Measurements from ENCODE around the gene F9.
A peak's percentile ranks its signal among the peaks of the same experiment; 100 is the strongest.

Gene F9

DNA sequence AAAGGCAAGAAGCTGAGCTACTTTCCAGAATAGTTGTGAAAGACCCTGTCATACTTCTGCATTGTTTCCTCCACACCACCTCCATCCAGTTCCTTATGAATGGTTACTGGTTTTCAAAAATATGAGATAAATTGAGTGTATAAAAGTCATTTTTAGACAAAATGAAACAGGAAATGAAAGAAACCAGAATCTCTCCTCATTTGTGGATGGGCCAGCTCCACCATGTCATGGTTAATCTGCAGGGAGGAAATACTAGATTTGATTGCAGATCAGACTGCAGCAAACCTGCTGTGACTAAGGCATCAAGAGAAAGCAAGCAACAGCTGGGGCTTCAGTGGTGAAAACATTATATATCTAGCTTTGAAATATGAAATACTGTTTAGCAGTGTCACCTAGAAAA lies 23.8 kb downstream of the F9 start:
- CTCF ChIA-PET = no interaction called here
- no peak for TF ChIP-seq CTCF (IDR thresholded peaks at IDR 0.05; ENCODE audit: control extremely low read depth, extremely low read depth, low read depth, missing control alignments)
- POLR2A ChIA-PET = no interaction called here
- peak; percentile 13 for DNase-seq (ENCODE audit: extremely low spot score)

- ChIA-PET POLR2A (no interaction called here), CTCF (no interaction called here)
- DNase-seq (ENCODE audit: extremely low spot score) = no peak
- no peak for TF ChIP-seq CTCF (IDR thresholded peaks at IDR 0.05; ENCODE audit: control extremely low read depth, extremely low read depth, low read depth, missing control alignments)
Measured at GRCh38 chrX:139554991-139555675, 24.6 kb downstream of the F9 start.

GRCh38 chrX:139559383-139560042 lies 29.0 kb downstream of the F9 start:
- peak; percentile 38 for TF ChIP-seq CTCF (IDR thresholded peaks at IDR 0.05; ENCODE audit: control extremely low read depth, extremely low read depth, low read depth, missing control alignments)
- peak; percentile 29 for DNase-seq (ENCODE audit: extremely low spot score)
- ChIA-PET CTCF (interaction anchor here (1.1 to 1.5 kb wide), 5 partner anchors 10 to 786 kb away, joined by 3 to 5 read pairs (median 4); no protein-coding TSS in a partner anchor), POLR2A (no interaction called here)

DNA sequence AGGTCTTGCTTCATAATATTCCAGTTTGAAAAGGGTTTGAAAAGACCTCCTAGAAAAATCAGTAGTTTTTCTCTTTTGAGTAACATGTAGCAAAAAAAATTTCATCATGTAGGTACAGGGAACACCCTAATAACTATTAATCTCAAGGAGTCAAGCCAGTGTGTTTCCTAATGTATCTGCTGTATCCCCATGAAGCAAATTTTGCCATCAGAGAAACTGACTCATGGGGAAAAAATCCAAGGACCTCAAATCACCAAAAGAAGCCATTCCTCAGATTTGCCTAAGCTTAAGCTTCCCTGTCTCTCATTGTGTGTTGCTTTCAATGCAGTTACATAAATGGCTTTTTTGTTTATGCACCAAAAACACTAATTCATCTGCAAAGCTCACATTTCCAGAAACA lies 29.7 kb downstream of the F9 start:
- DNase-seq (ENCODE audit: extremely low spot score) = no peak
- no peak for TF ChIP-seq CTCF (IDR thresholded peaks at IDR 0.05; ENCODE audit: control extremely low read depth, extremely low read depth, low read depth, missing control alignments)
- ChIA-PET POLR2A (no interaction called here), CTCF (interaction anchor here (1.2 to 1.5 kb wide), 2 partner anchors 11 to 784 kb away, joined by 3 to 4 read pairs; no protein-coding TSS in a partner anchor)

- CTCF ChIA-PET = no interaction called here
- POLR2A ChIA-PET = no interaction called here
- TF ChIP-seq CTCF (IDR thresholded peaks at IDR 0.05; ENCODE audit: control extremely low read depth, extremely low read depth, low read depth, missing control alignments) = no peak
- no peak for DNase-seq (ENCODE audit: extremely low spot score)
Measured at GRCh38 chrX:139563251-139563650, 32.7 kb downstream of the F9 start.

GRCh38 chrX:139566981-139567380 lies 36.4 kb downstream of the F9 start:
- DNase-seq (ENCODE audit: extremely low spot score) = no peak
- TF ChIP-seq CTCF (IDR thresholded peaks at IDR 0.05; ENCODE audit: control extremely low read depth, extremely low read depth, low read depth, missing control alignments) = no peak
- ChIA-PET POLR2A (no interaction called here), CTCF (no interaction called here)
